Measurements from ENCODE around the gene SLC25A20. TPM values are rescaled to one million over a fixed set of nuclear protein-coding genes. Genes with fewer than 3 reads are reported as not detected.

The SLC25A20 gene
- total and polyA plus RNA-seq, 11 donors, result 44.6 to 176 (median 65.7) TPM

DNA sequence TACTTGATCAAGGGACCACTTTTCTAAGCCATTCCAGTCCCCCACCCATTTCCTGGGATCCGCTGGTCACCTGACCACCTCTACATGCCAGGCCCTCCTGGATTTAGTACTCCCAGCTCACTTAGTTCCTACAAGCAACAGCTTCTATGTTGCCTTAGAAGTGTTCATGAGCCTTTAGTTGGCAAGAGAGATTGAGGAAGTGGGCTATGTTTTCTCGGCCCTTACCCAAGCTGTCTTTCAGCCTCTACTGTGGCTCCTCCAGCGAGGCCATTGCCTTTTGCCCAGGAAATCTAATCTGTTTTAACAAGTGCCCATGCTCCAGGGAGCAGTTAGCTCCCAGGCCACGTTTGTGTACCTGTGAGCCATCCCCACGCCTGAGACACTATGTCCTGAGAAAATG lies 46.5 kb downstream of the SLC25A20 start:
- peaks cover 0 to 9% (median 3%) of the 10 kb centered on the region in 12 donors for H3K4me1 ChIP-seq
- H3K9me3 ChIP-seq, result no peaks in the 10 kb centered on the region
- ATAC-seq (no peak), DNase-seq (no peak)
- H3K27ac ChIP-seq, result no peak overlapping the region
- no peaks in the 10 kb centered on the region for H3K27me3 ChIP-seq
- peaks cover 0 to 25% (median 15%) of the 10 kb centered on the region in 9 donors for H3K36me3 ChIP-seq
- H3K4me3 ChIP-seq, result no peak overlapping the region
- intact Hi-C loops (cut with DNase I), result loop anchor here in 1 of 10 donors (10.0 kb wide), 1 partner anchor 63 kb away; the partner anchor contains the start of gene ARIH2
- TF ChIP-seq, protein P1, sequence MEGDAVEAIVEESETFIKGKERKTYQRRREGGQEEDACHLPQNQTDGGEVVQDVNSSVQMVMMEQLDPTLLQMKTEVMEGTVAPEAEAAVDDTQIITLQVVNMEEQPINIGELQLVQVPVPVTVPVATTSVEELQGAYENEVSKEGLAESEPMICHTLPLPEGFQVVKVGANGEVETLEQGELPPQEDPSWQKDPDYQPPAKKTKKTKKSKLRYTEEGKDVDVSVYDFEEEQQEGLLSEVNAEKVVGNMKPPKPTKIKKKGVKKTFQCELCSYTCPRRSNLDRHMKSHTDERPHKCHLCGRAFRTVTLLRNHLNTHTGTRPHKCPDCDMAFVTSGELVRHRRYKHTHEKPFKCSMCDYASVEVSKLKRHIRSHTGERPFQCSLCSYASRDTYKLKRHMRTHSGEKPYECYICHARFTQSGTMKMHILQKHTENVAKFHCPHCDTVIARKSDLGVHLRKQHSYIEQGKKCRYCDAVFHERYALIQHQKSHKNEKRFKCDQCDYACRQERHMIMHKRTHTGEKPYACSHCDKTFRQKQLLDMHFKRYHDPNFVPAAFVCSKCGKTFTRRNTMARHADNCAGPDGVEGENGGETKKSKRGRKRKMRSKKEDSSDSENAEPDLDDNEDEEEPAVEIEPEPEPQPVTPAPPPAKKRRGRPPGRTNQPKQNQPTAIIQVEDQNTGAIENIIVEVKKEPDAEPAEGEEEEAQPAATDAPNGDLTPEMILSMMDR (IDR thresholded peaks at IDR 0.05), result no peak
- TF ChIP-seq POLR2A (IDR thresholded peaks at IDR 0.05), result no peak
- WGBS, 4 donors, result 78 to 91% (median 87%) methylated on average over 4 to 5 of the region's 5 CpGs

DNA sequence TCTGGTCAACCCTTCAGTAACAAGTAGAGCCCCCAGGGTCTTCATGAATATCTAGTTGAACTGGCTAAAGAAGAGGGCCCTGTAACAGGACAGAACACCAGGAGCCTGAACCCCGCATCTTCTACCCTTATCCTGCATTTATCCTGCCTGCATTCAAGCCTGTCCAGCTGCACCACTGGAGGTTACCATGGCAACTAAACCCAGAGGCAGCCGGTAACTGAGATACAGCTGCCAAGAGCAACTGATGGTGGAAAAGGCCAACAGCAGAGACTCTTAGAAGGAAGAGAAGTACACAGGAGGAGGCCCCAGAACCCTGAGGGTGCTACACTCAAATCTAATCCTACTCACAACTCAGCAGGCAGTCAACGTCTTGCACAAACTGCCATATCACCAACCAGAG lies 47.3 kb downstream of the SLC25A20 start:
- no peak overlapping the region for H3K27ac ChIP-seq
- H3K27me3 ChIP-seq, result no peaks in the 10 kb centered on the region
- H3K4me1 ChIP-seq, result peaks cover 0 to 14% (median 7%) of the 10 kb centered on the region in 12 donors
- intact Hi-C loops (cut with DNase I), result loop anchor here in 1 of 10 donors (10.0 kb wide), 1 partner anchor 63 kb away; the partner anchor contains the start of gene ARIH2
- no peak for ATAC-seq
- DNase-seq, result no peak
- H3K36me3 ChIP-seq, result peaks cover 0 to 17% (median 8%) of the 10 kb centered on the region in 9 donors
- TF ChIP-seq, protein P1 (IDR thresholded peaks at IDR 0.05), result no peak
- no peak for TF ChIP-seq POLR2A (IDR thresholded peaks at IDR 0.05)
- H3K4me3 ChIP-seq, result no peak overlapping the region
- no peaks in the 10 kb centered on the region for H3K9me3 ChIP-seq
- WGBS, 4 donors, result 56 to 72% (median 59%) methylated on average over 3 of the region's 3 CpGs

DNA sequence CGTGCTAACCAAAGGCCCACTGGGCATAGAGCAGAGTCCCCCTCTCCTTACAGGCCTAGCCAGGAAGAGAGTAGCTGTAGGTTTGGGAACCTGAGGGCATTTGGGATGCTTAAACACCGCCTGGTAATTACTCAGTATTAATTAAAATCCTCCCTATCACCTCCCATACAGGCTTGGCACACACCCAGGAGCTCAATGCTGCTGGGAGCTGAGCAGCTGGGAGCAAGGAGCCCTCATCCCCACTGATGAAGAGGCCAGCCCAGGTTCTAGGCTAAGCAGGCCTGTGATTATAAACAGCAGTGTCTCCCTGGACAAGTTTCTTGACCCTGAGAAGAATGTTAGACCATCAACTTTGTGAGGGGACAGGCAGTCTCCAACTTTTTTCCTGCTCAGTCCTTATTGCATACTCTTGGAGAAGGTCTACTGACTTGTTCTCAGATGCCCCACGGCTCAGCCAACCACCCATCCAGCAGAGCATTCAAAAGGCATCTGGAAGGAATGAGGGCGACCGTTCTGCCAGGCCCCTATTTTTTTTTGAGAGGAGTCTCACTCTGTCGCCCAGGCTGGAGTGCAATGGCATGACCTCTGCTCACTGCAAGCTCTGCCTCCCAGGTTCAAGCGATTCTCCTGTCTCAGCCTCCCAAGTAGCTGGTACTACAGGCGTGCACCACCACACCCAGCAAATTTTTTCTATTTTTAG lies 49.7 kb downstream of the SLC25A20 start:
- intact Hi-C loops (cut with DNase I), result loop anchor here in 3 of 10 donors (2.0 to 5.0 kb wide), 5 partner anchors 48 to 162 kb away; partner anchors contain the start of genes ARIH2 (in 1 of the 3), NCKIPSD (in 1 of the 3) and SLC25A20 (in 1 of the 3)
- Histone ChIP-seq H3K27ac (peak overlapping the region in 1 of 12 donors; percentile 96), H3K27me3 (no peaks in the 10 kb centered on the region), H3K4me1 (peaks cover 10 to 30% (median 20%) of the 10 kb centered on the region in 12 donors), H3K9me3 (no peaks in the 10 kb centered on the region), H3K36me3 (peaks cover 0 to 2% (median 0%) of the 10 kb centered on the region in 9 donors), H3K4me3 (no peak overlapping the region)
- TF ChIP-seq POLR2A (IDR thresholded peaks at IDR 0.05), result no peak
- TF ChIP-seq, protein P1 (IDR thresholded peaks at IDR 0.05), result no peak
- peak in 1 of 5 donors; percentile 19 for DNase-seq
- no peak for ATAC-seq
- WGBS, 4 donors, result 94 to 97% (median 96%) methylated on average over 8 of the region's 8 CpGs

All from heart left ventricle (tissue), 16 donors.